ENCODE data around the gene GUCY2C. TPM values are rescaled to one million over a fixed set of nuclear protein-coding genes. Genes with fewer than 3 reads are reported as not detected.

GUCY2C gene
- total RNA-seq, 2 donors from 2014 or later, result 0.14 TPM; not detected in 1

DNA sequence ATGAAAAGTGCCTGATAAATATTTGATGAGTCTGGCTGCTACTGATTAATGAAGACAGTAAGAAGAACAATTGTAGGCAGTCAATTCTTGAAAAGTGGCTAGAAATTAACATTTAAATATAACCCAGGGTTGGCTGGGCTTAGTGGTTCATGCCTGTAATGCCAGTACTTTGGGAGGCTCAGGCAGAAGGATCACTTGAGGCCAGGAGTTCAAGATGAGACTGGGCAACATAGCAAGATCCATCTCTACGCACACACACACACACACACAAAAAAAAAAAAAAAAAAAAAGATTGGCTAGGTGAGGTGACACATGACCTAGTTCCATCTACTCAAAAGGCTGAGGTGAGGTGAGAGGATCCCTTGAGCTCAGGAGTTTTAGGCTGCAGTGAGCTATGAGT, 120.8 kb downstream of the GUCY2C start:
- no peaks in the 10 kb centered on the region for H3K27me3 ChIP-seq (replicated peaks; ENCODE audit: insufficient read depth)
- no peaks in the 10 kb centered on the region for H3K9me3 ChIP-seq
- ATAC-seq (ENCODE audit: insufficient number of reproducible peaks, low FRiP score, low read depth) (no peak), DNase-seq (ENCODE audit: low spot score) (no peak)
- no peak overlapping the region for H3K27ac ChIP-seq
- no peaks in the 10 kb centered on the region for H3K36me3 ChIP-seq
- H3K4me1 ChIP-seq (ENCODE audit: control insufficient read depth in 1 of 2, low read depth in 2 of 2), result no peaks in the 10 kb centered on the region
- TF ChIP-seq, protein P1, sequence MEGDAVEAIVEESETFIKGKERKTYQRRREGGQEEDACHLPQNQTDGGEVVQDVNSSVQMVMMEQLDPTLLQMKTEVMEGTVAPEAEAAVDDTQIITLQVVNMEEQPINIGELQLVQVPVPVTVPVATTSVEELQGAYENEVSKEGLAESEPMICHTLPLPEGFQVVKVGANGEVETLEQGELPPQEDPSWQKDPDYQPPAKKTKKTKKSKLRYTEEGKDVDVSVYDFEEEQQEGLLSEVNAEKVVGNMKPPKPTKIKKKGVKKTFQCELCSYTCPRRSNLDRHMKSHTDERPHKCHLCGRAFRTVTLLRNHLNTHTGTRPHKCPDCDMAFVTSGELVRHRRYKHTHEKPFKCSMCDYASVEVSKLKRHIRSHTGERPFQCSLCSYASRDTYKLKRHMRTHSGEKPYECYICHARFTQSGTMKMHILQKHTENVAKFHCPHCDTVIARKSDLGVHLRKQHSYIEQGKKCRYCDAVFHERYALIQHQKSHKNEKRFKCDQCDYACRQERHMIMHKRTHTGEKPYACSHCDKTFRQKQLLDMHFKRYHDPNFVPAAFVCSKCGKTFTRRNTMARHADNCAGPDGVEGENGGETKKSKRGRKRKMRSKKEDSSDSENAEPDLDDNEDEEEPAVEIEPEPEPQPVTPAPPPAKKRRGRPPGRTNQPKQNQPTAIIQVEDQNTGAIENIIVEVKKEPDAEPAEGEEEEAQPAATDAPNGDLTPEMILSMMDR (IDR thresholded peaks at IDR 0.05), result no peak
- no peak overlapping the region for H3K4me3 ChIP-seq

- H3K4me3 ChIP-seq, result no peak overlapping the region
- no peaks in the 10 kb centered on the region for H3K9me3 ChIP-seq
- TF ChIP-seq, protein P1 (IDR thresholded peaks at IDR 0.05), result no peak
- ATAC-seq (ENCODE audit: insufficient number of reproducible peaks, low FRiP score, low read depth) (no peak), DNase-seq (ENCODE audit: low spot score) (no peak)
- no peaks in the 10 kb centered on the region for H3K4me1 ChIP-seq (ENCODE audit: control insufficient read depth in 1 of 2, low read depth in 2 of 2)
- no peak overlapping the region for H3K27ac ChIP-seq
- no peaks in the 10 kb centered on the region for H3K27me3 ChIP-seq (replicated peaks; ENCODE audit: insufficient read depth)
- H3K36me3 ChIP-seq, result no peaks in the 10 kb centered on the region
These were observed 123.3 kb downstream of the GUCY2C start for GRCh38 chr12:14573118-14573517.

DNA sequence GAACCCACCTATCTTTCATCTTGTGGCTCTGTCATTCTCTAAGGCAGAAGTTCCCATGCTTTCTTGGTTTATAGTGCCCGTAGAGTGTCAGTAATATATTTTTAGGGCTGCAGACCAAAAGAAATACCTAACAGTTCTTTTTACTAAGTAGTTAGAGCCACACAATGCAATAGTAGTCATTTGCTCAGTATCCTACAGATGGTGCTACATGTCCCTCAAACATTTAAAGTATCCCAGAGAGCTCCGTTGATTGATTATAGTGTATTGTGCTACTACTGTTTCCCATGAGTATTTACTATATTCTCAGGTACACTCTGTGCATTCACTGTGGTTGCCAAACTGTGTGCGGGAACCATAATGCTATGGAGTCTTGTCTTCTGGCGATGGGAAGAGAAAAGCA, 124.0 kb downstream of the GUCY2C start:
- H3K4me1 ChIP-seq (ENCODE audit: control insufficient read depth in 1 of 2, low read depth in 2 of 2), result no peaks in the 10 kb centered on the region
- ATAC-seq (ENCODE audit: insufficient number of reproducible peaks, low FRiP score, low read depth), result no peak
- no peak overlapping the region for H3K27ac ChIP-seq
- DNase-seq (ENCODE audit: low spot score), result no peak
- no peaks in the 10 kb centered on the region for H3K9me3 ChIP-seq
- H3K36me3 ChIP-seq, result no peaks in the 10 kb centered on the region
- TF ChIP-seq, protein P1 (IDR thresholded peaks at IDR 0.05), result no peak
- no peak overlapping the region for H3K4me3 ChIP-seq
- H3K27me3 ChIP-seq (replicated peaks; ENCODE audit: insufficient read depth), result no peaks in the 10 kb centered on the region

DNA sequence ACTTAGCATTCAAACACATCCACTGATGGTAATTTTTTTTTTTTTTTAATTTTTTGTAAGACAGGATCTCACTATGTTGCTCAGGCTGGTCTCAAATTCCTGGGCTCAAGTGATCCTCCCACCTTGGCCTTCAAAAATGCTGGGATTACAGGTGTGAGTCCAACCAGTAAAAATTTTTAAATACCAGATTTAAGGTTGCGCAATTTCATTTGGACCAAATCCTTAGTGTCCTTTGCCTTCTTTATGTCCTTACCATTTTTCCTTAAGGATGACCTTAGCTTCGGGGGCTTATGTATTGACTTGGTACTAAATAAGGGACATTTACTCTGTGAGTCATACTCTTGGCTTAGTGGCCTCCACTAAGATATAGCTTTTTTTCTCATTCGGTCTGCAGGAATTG, 124.6 kb downstream of the GUCY2C start:
- Histone ChIP-seq H3K4me1 (ENCODE audit: control insufficient read depth in 1 of 2, low read depth in 2 of 2) (peaks cover 0 to 2% of the 10 kb centered on the region in 2 donors), H3K4me3 (no peak overlapping the region), H3K9me3 (no peaks in the 10 kb centered on the region), H3K27me3 (replicated peaks; ENCODE audit: insufficient read depth) (no peaks in the 10 kb centered on the region), H3K36me3 (no peaks in the 10 kb centered on the region), H3K27ac (no peak overlapping the region)
- no peak for DNase-seq (ENCODE audit: low spot score)
- no peak for ATAC-seq (ENCODE audit: insufficient number of reproducible peaks, low FRiP score, low read depth)
- TF ChIP-seq, protein P1 (IDR thresholded peaks at IDR 0.05), result no peak

DNA sequence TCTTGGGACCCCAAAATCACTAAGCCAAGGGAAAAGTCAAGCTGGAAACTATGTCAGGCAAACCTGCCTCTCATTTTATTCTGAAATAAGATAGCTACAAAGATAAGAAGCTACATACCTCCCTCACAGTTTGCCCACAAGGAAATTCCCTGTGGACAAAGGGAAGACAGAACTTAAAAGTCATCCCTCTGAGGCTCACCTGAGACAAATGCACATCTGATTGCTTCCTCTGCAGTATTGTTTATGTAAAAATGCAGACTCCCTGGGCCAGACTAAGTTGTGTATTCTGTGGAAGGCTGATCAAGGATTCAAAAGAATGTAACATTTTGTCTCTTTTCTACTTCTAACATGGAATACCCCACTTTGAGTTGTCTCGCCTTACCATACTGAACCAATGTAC, 126.2 kb downstream of the GUCY2C start:
- H3K27me3 ChIP-seq (replicated peaks; ENCODE audit: insufficient read depth), result no peaks in the 10 kb centered on the region
- H3K36me3 ChIP-seq, result no peaks in the 10 kb centered on the region
- no peaks in the 10 kb centered on the region for H3K9me3 ChIP-seq
- H3K4me1 ChIP-seq (ENCODE audit: control insufficient read depth in 1 of 2, low read depth in 2 of 2), result peaks cover 0 to 3% of the 10 kb centered on the region in 2 donors
- H3K27ac ChIP-seq, result no peak overlapping the region
- TF ChIP-seq, protein P1 (IDR thresholded peaks at IDR 0.05), result no peak
- H3K4me3 ChIP-seq, result no peak overlapping the region
- no peak for ATAC-seq (ENCODE audit: insufficient number of reproducible peaks, low FRiP score, low read depth)
- no peak for DNase-seq (ENCODE audit: low spot score)

Data from thoracic aorta (tissue), 2 donors.